Measurements from ENCODE around the gene DIPK2A. TPM values are rescaled to one million over a fixed set of nuclear protein-coding genes. Genes with fewer than 3 reads are reported as not detected.

DIPK2A gene
- total RNA-seq, 1 experiment from 2014 or later, result 22.0 TPM

GRCh38 chr3:144015133-144015532, 43.5 kb downstream of the DIPK2A start:
- H4K5ac ChIP-seq (ENCODE audit: insufficient read length, low read depth, low read length), result no peak overlapping the region
- H3K4me2 ChIP-seq (ENCODE audit: insufficient read depth, insufficient read length, low read length), result no peak overlapping the region
- no peaks in the 10 kb centered on the region for H3K79me1 ChIP-seq (ENCODE audit: insufficient read depth, low read depth, low read length, poor library complexity, severe bottlenecking)
- H3K27ac ChIP-seq (ENCODE audit: insufficient read length, low read depth, low read length), result no peak overlapping the region
- no peak overlapping the region for H2AFZ ChIP-seq (ENCODE audit: low read length)
- H3T11ph ChIP-seq (ENCODE audit: low read length), result no peak overlapping the region
- Mint-ChIP-seq H3K27me3 (ENCODE audit: low read depth) (no peaks in the 10 kb centered on the region), H3K9me3 (peaks cover 0 to 7% of the 10 kb centered on the region in 2 experiments; a peak in 2 of 5 replicates), H3K4me3 (no peak overlapping the region), H3K27ac (no peak overlapping the region), H3K36me3 (ENCODE audit: insufficient read depth in 1 of 3, low read depth in 3 of 3) (peaks cover 0 to 7% (median 4%) of the 10 kb centered on the region in 3 experiments; a peak in 2 of 7 replicates), H3K4me1 (no peaks in the 10 kb centered on the region)
- no peak overlapping the region for H3K4ac ChIP-seq (ENCODE audit: low read depth, low read length)
- no peaks in the 10 kb centered on the region for H3K79me2 ChIP-seq (ENCODE audit: insufficient read depth, low read length)
- no peak overlapping the region for H2BK12ac ChIP-seq (ENCODE audit: insufficient read length, low read depth, low read length)
- no peaks in the 10 kb centered on the region for H3K23me2 ChIP-seq (ENCODE audit: insufficient read length, low read depth, low read length, poor library complexity, severe bottlenecking)
- no peak overlapping the region for H3K14ac ChIP-seq (ENCODE audit: insufficient read depth, low read length)
- no peak overlapping the region for H2AK5ac ChIP-seq (ENCODE audit: insufficient read length, low read length)
- H2BK20ac ChIP-seq (ENCODE audit: low read depth, low read length, poor library complexity, severe bottlenecking), result no peak overlapping the region
- WGBS (ENCODE audit: extremely low coverage, insufficient read length, low lambda C conversion rate), result no CpG with 5 or more reads among the region's 3 CpGs
- H4K20me1 ChIP-seq (ENCODE audit: control insufficient read depth, insufficient read depth, insufficient read length), result no peaks in the 10 kb centered on the region
- no peak overlapping the region for H3K18ac ChIP-seq (ENCODE audit: insufficient read length, low read depth, low read length)
- no peak overlapping the region for H2BK15ac ChIP-seq (ENCODE audit: low read depth, low read length)
- no peak overlapping the region for H3K9ac ChIP-seq (ENCODE audit: extremely low read depth, insufficient read length, low read length)
- H3K9me3 ChIP-seq (ENCODE audit: control insufficient read depth, low read depth, low read length), result no peaks in the 10 kb centered on the region
- H2BK5ac ChIP-seq (ENCODE audit: insufficient read length, low read length), result no peak overlapping the region
- TF ChIP-seq CTCF (conservative IDR thresholded peaks at IDR 0.05), result no peak
- H4K8ac ChIP-seq (replicated peaks; ENCODE audit: insufficient read length, low read depth, low read length), result no peak overlapping the region
- no peak overlapping the region for H3K56ac ChIP-seq (ENCODE audit: insufficient read length, low read depth, low read length)
- H4K91ac ChIP-seq (ENCODE audit: insufficient read length, low read depth, low read length), result no peak overlapping the region
- no peaks in the 10 kb centered on the region for H3K27me3 ChIP-seq (ENCODE audit: insufficient read depth, low read length)
- H2BK120ac ChIP-seq (ENCODE audit: low read depth, low read length, poor library complexity, severe bottlenecking), result no peak overlapping the region
- H3K23ac ChIP-seq (ENCODE audit: insufficient read length, low read depth, low read length), result no peak overlapping the region
- no peaks in the 10 kb centered on the region for H3K4me1 ChIP-seq (ENCODE audit: insufficient read depth, low read length)
- no peak for DNase-seq

All from H9 (cell line).